Erythroblast (primary cell): ENCODE results near the gene TTC28.
A peak's percentile ranks its signal among the peaks of the same experiment; 100 is the strongest.
"Not testable (repeated sequence)": the region's sequence is repeated elsewhere in the genome, so short reads cannot be mapped to it uniquely, and the experiment has no call there.

Experiments used
- DNase-seq, 2 experiments: peaks; one replicate each; lab custom pipeline; 2025; lab: John Stamatoyannopoulos, UW
- GATA1 ChIP-seq: IDR thresholded peaks from 2 replicates; pipeline ENCODE4 v1.6.1; 2011; ENCODE audit warnings: low read depth, mild to moderate bottlenecking, control low read depth, low read length, moderate library complexity
- POLR2A ChIP-seq: IDR thresholded peaks from 2 replicates; pipeline ENCODE4 v1.6.1; 2011; ENCODE audit warnings: mild to moderate bottlenecking, low read length

The TTC28 gene

DNA sequence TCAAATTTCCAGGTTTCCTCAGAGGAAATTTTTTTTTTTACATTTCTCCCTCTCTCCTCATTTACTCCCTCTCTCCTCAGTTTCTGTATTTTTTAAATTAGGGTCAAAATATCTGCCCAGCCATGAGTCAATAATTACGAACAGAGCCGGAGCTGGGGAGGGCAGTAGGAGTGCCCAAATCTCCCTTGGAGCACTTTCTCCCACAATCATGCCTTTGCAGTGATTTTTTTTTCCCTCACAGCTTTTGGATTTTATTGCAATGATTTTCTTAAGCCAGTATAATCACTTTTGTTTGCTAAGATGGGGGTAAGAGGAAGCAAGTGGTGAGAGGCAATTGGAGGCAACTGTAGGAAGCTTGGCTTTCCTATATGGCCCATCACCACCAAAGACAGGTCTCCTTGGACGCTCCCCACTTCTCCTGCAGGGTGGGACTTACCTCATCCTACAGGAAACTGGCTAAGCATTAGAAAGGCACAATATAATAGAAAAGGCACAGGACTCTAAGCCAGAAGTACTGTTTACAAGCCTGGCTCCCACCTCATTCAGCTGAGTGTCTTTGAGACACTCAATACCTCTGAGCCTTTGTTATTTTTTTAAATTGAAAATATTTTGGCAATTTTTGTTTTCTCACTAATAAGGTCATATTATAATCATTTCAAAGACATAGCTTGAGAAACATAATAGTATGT, 568.0 kb downstream of the TTC28 start:
- TF ChIP-seq GATA1 (no peak), POLR2A (no peak)

DNA sequence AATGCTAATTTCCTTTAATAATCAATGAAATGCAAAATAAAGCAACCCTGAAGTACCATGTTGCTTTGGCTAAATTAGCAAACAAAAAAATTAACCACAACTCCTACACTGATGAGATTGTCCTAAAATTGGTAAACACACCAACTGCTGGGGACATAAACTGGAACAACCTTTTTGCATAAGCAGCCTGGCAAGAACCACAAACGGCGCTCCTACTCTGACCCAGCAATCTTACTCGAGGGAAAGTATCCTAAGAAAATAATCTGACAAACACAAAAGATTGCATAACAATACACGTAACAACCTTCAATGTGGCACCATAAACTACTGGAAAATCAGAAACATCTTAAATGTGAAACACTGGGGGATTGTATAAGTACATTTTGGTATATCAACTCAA, 570.8 kb downstream of the TTC28 start:
- no peak for DNase-seq
- TF ChIP-seq GATA1 (no peak), POLR2A (no peak)

More for the DNA sequence above, 568.0 kb downstream of the TTC28 start:
- no peak for DNase-seq

DNA sequence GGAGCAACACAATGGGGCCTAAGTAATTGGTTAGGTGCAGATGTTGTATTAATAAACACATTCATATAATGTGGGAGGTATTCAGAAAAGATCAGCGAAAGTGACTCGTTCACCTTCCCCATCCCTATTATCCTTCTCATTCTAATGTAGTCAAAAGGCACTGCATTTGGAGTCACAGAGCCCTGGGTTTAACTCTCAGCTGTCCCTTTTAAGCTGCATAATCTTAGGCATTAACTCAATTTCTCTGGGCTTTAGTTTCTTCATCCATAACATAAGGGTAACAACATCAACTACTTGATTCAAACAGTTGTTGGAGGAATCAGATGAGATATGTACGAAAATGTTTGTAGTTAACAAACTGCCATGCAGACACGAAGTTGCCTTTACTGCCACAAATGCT, 573.0 kb downstream of the TTC28 start:
- DNase-seq = no peak
- TF ChIP-seq GATA1 (no peak), POLR2A (no peak)

DNA sequence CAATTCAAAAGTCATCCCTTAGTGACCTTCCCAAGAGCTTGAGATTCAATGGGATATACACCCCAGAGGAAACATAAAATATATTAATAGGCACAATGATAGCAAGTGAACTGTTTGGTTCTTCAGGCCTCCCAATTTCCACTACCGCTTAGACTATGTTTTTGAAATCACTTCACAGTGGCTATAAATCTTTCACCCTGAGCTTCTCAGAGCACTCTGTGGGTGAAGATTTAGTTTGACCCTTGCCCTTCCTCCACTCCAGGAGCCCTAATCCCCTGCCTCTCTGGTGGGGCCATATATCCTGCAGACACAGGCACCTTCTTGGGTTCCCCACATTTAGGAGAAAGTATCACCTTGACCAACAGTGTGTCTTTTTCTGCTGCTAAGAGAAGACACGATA, 573.7 kb downstream of the TTC28 start:
- TF ChIP-seq POLR2A (no peak), GATA1 (no peak)
- no peak for DNase-seq

DNA sequence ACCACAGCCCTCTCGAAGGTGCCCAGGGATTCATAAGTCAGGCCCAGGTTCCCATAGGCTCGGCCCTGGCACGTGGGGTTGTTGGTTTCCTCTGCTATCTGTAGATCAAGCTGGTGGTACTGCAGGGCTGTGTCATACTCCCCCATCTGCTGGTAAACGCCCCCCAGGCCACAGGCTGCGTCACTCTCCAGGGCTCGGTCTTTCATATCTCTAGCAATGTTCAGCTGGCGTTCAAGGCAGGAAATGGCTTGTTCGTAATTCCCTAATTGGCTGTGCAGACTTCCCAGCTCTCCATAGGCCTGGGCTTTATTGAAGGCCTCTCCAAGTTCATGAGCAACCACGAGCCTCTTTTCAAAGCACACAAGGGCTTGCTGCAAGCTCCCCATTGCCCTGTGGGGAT, 574.2 kb downstream of the TTC28 start:
- peak in 1 of 2 experiments; percentile 36 for DNase-seq
- TF ChIP-seq GATA1 (no peak), POLR2A (no peak)

DNA sequence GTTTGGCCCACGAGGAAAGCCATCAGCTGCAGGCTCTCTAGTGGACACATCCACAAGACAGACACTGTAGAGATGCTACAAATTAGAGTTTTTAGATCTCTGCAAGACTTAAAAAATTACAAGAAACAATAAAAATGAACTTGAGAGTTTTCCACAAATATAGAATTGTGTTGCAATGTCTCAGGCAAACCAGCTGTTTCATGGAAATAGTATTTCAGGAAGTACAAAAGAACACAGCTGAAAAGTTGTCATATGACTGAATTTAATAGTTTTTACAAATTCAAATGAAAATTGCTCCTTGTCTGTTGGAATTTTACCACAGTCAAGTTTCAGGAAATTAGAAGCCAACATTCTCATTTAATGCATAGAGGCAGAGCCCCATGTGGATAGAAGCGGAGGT, 576.0 kb downstream of the TTC28 start:
- DNase-seq = no peak
- TF ChIP-seq POLR2A (no peak), GATA1 (no peak)

DNA sequence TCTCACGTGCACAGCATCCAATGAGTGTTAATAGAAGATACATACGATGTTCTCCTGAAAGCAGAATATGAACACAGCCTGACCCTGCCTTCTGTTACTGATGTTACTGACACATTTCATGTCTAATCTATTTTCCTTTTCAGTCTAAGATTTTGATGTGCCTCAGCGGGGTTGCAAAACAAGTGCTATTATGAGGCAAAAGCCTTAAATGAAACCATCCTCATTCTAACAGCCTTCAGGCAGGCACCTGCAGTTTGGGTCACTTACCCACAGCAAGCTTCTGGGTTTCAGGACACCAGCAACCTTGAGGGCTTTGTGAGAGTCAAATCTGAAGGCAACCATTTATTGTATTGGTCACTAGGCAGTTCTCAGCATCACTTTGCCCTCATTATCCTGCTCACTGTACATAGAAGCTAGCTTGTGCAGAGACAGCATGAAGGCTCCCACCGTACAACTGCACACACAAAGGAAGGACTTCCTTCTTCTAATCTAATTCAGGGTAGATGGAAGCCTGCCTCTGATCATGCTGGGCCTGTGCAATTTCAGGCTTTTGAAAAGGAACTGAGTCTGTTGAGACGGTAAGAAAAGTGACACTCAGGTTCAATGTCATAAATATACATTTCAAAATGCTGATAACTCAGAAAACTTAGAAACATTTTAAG, 577.4 kb downstream of the TTC28 start:
- TF ChIP-seq GATA1 (no peak), POLR2A (no peak)
- DNase-seq = no peak

DNA sequence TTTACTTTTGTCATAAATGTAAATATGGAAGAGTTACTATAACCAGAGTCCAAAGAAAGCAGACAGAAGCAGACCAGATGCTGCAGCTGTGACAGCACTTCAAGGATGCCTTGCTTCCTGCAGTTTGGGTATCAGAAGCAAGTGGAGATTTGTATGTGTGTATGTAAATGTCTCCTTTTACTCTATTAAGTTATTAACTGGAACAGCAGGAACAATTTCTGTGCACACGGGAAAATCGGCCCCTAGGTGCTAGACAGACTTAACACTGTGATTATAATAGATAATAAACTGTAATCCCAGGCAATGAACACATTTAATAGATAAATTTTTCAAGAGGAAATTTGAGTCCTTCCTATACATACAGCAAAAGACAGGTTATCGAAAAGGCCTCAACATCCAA, 582.0 kb downstream of the TTC28 start:
- no peak for DNase-seq
- no peak for TF ChIP-seq POLR2A
- no peak for TF ChIP-seq GATA1

DNA sequence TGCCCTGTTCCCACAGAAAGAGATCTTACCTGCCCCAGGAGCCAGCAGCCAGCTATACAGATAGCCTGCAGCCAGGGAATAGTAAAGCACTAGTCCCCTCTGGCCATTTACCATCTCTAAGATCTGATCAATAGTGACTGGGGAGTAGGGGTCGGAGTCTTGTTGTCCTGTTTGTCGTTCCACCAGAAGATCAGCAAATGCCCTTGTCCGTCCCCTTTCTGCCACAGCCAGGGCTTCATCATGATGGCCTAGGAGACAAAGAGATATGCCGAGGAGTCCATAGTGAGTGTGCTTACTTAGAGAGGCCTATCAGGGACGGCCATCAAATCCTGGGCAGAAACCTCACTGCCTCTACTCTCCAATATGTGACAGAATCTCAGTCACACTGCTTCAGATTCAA, 583.5 kb downstream of the TTC28 start:
- TF ChIP-seq GATA1 (no peak), POLR2A (no peak)
- DNase-seq = no peak

DNA sequence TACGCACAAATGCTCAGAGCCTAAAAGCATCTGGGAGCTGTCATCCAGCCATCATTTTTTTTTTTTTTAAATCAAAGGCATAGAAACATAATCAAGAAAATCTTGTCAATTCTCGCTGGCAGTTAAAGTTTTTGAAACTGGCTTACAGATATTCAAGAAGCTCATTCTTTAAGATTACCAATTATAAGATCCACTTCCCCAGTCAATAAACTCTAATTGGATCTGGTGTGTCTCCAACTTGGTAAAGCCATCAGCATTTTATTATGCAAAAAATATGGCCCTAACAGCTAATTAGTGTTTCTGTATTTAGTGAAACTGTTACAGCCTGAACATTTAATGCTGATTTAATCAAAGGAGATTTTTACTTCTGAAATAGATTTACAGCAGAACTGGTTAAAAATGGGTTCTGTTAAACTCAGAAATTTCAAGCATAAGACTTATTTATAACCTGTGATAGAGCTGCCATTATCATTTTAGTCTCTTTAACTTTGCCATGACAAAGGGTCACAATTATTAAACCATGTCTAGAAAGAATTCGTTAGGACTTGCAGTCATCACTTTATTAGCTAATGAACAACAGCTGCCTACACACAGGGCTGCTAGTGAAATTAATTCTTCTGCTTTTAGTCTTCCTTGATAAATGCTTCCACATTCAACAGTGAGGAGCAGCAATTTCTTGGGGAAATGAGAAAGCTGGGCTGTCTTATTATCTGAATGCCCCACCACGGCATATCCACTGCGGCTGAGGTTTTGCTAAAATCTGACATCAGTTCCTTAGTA, 584.1 kb downstream of the TTC28 start:
- no peak for DNase-seq
- TF ChIP-seq GATA1 (no peak), POLR2A (no peak)

DNA sequence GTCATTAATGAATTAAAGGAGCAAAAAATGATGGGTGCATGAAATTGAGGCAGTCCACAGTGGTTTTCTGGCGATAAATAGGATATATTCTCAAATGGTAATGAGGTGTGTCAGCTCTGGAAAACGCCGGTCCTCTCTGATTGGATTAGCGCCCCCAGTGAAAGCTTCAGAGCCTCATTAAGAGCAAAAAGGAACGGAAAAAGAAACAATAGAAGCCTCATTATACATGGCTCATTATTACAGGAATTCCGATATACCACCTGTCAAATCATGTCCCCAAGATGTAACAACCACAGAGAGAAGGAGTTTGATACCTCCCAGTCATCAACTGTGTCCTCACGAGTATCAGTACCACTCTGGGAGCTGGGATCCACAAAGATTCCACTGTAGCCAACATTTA, 584.9 kb downstream of the TTC28 start:
- DNase-seq = no peak
- TF ChIP-seq POLR2A = no peak
- no peak for TF ChIP-seq GATA1

DNA sequence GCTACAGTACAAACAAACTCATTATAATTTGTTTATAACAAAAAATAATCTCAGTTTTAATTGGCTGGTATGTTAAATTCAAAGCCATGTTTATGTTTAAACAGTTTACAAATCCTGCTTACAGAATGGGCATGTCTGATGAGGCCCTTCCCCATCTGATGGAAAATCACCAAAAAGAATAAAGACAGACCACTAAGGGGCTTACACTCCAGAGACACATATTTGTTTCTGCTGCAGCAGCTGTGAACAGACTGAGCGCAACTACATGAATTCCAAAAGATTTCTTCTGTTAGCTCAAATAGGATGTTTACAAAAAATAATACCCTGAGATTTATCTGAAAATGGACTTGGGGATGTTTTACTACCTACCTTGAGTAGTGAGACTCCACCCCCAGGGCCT, 585.9 kb downstream of the TTC28 start:
- no peak for DNase-seq
- TF ChIP-seq POLR2A (no peak), GATA1 (no peak)

DNA sequence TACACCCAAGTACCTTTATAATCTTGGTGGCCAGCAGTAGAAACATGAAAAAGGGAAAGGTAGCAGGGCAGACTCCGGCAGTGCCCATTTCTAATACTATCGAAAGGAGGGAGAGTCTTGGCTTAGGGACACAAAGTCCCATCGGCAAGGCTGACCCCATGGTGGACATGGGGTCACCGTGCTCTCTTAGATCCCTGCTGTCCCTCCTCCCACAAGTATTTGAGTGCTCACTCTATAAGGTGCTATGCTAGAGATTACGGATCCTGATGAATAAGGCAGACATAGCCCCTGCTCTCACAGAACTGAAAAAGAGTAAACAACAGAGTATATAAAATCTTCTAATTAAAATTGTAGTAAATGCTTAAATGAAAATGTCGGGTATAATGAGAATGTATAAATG, 588.2 kb downstream of the TTC28 start:
- TF ChIP-seq GATA1 (no peak), POLR2A (no peak)
- no peak for DNase-seq

DNA sequence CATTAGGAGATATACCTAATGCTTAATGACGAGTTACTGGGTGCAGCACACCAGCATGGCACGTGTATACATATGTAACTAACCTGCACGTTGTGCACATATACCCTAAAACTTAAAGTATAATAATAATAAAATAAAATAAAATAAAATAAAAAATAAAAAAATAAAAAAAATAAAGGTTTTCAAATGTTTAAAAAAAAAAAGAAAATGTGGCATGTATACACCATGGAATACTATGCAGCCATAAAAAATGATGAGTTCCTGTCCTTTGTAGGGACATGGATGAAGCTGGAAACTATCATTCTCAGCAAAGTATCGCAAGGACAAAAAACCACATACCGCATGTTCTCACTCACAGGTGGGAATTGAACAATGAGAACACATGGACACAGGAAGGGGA, 590.1 kb downstream of the TTC28 start:
- DNase-seq = not testable (repeated sequence)
